B cell (primary cell): Measurements from ENCODE around the gene OLIG2.

Experiments
- EZH2 ChIP-seq: IDR thresholded peaks from 2 replicates; pipeline ENCODE4 v1.6.1; 2012; ENCODE audit warnings: borderline replicate concordance, low read depth, mild to moderate bottlenecking, moderate library complexity, low read length; ENCODE audit not compliant: insufficient read depth, poor library complexity, severe bottlenecking
- TF ChIP-seq, protein P1 (sequence below): fragments of 200-600 bp; IDR thresholded peaks from one replicate; pipeline ENCODE4 v1.8.0; 2022; ENCODE audit warnings: antibody characterized with exemption, mild to moderate bottlenecking

DNA sequence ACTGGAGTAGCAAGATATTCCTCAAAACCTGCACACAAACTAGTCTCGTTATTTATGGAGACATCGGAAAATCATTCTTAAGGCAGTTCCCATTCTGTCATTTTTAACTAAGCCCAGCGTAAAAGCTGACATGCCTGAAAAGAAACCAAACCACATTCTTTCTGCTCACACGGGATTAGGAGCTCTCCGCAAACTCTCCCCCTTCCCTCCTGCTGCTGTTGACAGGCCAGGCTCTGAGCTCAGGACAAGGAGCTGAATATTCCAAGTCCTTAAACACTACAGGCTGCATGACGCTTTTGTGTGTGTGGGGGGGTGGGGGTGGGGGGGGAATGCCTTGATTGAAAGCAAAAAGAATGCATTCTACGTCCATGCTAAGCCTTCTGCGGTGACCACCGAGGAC is 49.4 kb downstream of the OLIG2 start:
- TF ChIP-seq, protein P1, sequence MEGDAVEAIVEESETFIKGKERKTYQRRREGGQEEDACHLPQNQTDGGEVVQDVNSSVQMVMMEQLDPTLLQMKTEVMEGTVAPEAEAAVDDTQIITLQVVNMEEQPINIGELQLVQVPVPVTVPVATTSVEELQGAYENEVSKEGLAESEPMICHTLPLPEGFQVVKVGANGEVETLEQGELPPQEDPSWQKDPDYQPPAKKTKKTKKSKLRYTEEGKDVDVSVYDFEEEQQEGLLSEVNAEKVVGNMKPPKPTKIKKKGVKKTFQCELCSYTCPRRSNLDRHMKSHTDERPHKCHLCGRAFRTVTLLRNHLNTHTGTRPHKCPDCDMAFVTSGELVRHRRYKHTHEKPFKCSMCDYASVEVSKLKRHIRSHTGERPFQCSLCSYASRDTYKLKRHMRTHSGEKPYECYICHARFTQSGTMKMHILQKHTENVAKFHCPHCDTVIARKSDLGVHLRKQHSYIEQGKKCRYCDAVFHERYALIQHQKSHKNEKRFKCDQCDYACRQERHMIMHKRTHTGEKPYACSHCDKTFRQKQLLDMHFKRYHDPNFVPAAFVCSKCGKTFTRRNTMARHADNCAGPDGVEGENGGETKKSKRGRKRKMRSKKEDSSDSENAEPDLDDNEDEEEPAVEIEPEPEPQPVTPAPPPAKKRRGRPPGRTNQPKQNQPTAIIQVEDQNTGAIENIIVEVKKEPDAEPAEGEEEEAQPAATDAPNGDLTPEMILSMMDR, result no peak
- no peak for TF ChIP-seq EZH2
